Type B pancreatic cell (in vitro differentiated cells): ENCODE results near the gene BARHL1. TPM values are rescaled to one million over a fixed set of nuclear protein-coding genes. Genes with fewer than 3 reads are reported as not detected.

Experiments
- DNase-seq: peaks from one replicate; pipeline ENCODE4 v3.0.0; 2021; ENCODE audit warnings: mixed read lengths; ENCODE audit not compliant: unreplicated experiment; ENCODE audit errors: extremely low spot score
- H3K27ac Mint-ChIP-seq: 2 replicates; pipeline ENCODE4 v1.8.0; 2021; ENCODE audit warnings: mild to moderate bottlenecking, mixed read lengths
- H3K27me3 Mint-ChIP-seq: 2 replicates; pipeline ENCODE4 v1.8.0; 2021; ENCODE audit warnings: mixed read lengths
- H3K36me3 Mint-ChIP-seq: 2 replicates; pipeline ENCODE4 v1.8.0; 2021; ENCODE audit warnings: mixed read lengths
- H3K4me1 Mint-ChIP-seq: one replicate; pipeline ENCODE4 v1.8.0; 2021; ENCODE audit warnings: mixed read lengths; ENCODE audit not compliant: unreplicated experiment
- H3K4me3 Mint-ChIP-seq: 2 replicates; pipeline ENCODE4 v1.8.0; 2021; ENCODE audit warnings: mild to moderate bottlenecking, mixed read lengths
- H3K9me3 Mint-ChIP-seq: 2 replicates; pipeline ENCODE4 v1.8.0; 2021; ENCODE audit warnings: mixed read lengths
- CTCF ChIP-seq: fragments of 200-600 bp; sonication (generic); conservative IDR thresholded peaks from 2 replicates; pipeline ENCODE4 v1.5.0; 2021; ENCODE audit warnings: antibody characterized with exemption, mild to moderate bottlenecking
- total RNA-seq: library from RNA; stranded (reverse); gene quantifications from 2 replicates; pipeline ENCODE4 v1.2.1, GENCODE V29; 2021; ENCODE audit warnings: low replicate concordance

Gene BARHL1
- total RNA-seq, 1 donor from 2014 or later, result 0.14 TPM

- no peak overlapping the region for H3K4me3 Mint-ChIP-seq
Measured at GRCh38 chr9:132589148-132590036, 7.0 kb downstream of the BARHL1 start.

GRCh38 chr9:132590037-132590317 lies 7.6 kb downstream of the BARHL1 start:
- peaks cover 9% of the 10 kb centered on the region for H3K4me1 Mint-ChIP-seq
- no peak overlapping the region for H3K4me3 Mint-ChIP-seq
- H3K27ac Mint-ChIP-seq, result no peak overlapping the region
- peaks cover 80% of the 10 kb centered on the region for H3K27me3 Mint-ChIP-seq
- DNase-seq, result no peak
- TF ChIP-seq CTCF, result no peak
- H3K9me3 Mint-ChIP-seq, result no peaks in the 10 kb centered on the region
- peaks cover 10% of the 10 kb centered on the region for H3K36me3 Mint-ChIP-seq

More at GRCh38 chr9:132589148-132590036, 7.0 kb downstream of the BARHL1 start:
- Mint-ChIP-seq H3K9me3 (no peaks in the 10 kb centered on the region), H3K36me3 (peaks cover 10% of the 10 kb centered on the region), H3K4me1 (peaks cover 9% of the 10 kb centered on the region), H3K27ac (no peak overlapping the region), H3K27me3 (peaks cover 86% of the 10 kb centered on the region)
- DNase-seq, result no peak
- TF ChIP-seq CTCF, result no peak

GRCh38 chr9:132590318-132591182 lies 8.1 kb downstream of the BARHL1 start:
- Mint-ChIP-seq H3K4me1 (peaks cover 9% of the 10 kb centered on the region), H3K27me3 (peaks cover 74% of the 10 kb centered on the region), H3K4me3 (no peak overlapping the region), H3K36me3 (peaks cover 10% of the 10 kb centered on the region), H3K9me3 (no peaks in the 10 kb centered on the region), H3K27ac (no peak overlapping the region)
- no peak for TF ChIP-seq CTCF
- no peak for DNase-seq

GRCh38 chr9:132591244-132591643 lies 8.8 kb downstream of the BARHL1 start:
- H3K4me3 Mint-ChIP-seq, result no peak overlapping the region
- peaks cover 67% of the 10 kb centered on the region for H3K27me3 Mint-ChIP-seq
- H3K4me1 Mint-ChIP-seq, result peaks cover 9% of the 10 kb centered on the region

More at GRCh38 chr9:132591244-132591643, 8.8 kb downstream of the BARHL1 start:
- no peak for TF ChIP-seq CTCF
- no peak for DNase-seq
- H3K36me3 Mint-ChIP-seq, result peaks cover 12% of the 10 kb centered on the region
- no peaks in the 10 kb centered on the region for H3K9me3 Mint-ChIP-seq
- no peak overlapping the region for H3K27ac Mint-ChIP-seq
